Endothelial cell of coronary artery (primary cell): ENCODE data around the gene NAALAD2. TPM values are rescaled to one million over a fixed set of nuclear protein-coding genes. Genes with fewer than 3 reads are reported as not detected.

Experiments used
- total RNA-seq: library from RNA; depleted of rRNA; stranded (reverse); fragments of >200 nt; gene quantifications from 2 replicates; pipeline ENCODE4 v1.2.3, GENCODE V29; 2014

NAALAD2 gene
- under 0.01 and 0.19 TPM in 2 replicates for total RNA-seq

DNA sequence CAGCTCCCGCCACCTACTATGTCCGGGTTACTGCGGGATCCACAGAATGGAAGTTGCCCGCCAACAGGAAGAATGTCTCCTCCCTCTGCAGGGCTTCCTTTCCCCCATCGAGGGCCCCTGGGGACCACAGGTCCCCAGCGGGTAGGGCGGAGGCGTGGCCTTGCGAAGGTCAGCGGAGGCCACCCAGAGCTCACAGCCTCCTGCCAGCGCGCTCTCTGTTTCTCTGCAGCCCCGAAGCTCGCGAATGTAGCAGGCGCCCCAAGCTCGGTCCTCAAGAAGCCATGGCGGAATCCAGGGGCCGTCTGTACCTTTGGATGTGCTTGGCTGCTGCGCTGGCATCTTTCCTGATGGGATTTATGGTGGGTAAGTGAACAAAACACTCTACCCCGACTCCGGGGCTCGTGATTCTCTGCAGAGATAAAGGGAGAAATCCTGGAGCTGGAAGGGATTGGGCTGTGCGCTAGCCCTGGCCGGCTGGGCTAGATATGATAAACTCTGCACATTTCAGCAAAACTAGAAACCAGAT is at the start of gene NAALAD2:
NAALAD2 (plus strand) TSS at position 186 of the 526 bp plus-strand sequence; CDS start at position 282, 96 bp downstream.

DNA sequence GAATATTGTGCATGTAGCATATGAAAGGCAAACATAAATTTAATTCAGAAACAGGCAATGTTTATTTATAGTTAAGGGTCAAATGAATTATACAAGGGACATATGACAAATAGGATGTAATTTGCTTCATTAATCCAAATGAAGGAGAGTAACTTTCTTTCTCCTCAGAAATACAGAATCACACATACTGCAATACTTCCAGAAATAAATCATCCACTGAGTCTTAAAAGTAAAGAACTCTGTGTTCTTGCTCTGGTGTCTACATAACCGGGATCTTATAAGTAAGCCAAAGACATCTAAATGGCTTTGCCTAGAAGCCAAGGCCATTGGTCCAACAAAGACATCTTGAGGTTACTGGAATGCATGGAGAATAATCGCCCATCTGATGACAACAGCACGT is 48.8 kb upstream of the NAALAD2 start, which contains the start of gene UBTFL1:
UBTFL1 (plus strand) TSS at position 301 of the 400 bp plus-strand sequence; CDS start at position 301, 0 bp downstream.

DNA sequence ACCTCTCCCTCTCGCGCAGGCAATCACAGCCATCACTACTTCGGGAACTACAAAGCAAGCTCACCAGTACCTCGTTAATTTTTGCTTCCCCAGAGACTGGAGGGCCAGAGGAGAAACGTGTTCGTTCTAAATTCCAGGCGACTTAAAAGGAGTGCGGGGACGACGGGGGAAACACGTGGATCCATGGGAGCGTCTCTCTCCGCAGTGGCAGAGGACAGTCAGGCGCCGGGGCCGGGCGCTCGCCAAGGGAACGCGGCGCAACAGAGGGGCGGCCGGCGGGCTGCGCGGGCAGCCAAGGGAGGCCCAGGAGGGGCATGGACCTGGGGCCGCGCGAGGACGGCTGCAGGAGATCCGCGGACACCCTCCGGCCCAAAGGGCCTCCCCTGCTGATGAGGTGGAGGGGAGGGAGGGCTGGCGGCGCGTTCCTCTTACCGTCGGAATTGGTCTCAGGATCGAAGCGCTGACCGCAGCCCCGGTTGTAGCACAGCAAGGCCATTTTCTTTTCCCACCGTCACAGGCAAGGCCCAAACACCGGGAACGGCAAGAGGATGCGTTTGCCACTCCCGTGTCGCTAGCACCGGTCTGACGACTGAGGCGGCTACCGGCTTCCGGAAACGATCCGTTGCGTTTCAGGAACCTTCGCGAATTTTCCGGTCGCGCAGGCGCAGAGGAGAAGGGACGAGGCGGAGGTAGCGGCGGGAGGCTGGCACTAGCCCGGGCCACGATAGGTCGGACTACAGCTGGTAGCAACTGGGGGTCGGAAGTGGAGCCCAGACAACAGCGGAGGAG is 88.2 kb downstream of the NAALAD2 start, which contains the start of gene CHORDC1:
CHORDC1 (minus strand) TSS at position 591 of the 789 bp plus-strand sequence; CDS start at position 496, 95 bp downstream.

Other genes with a start within 250 kb of the NAALAD2 start
- not detected in 2 replicates for gene TRIM49D1, start 212.4 kb upstream of the NAALAD2 start, total RNA-seq
- gene TRIM49D2, start 210.6 kb upstream of the NAALAD2 start, total RNA-seq: not detected in 2 replicates
- not detected in 2 replicates for gene TRIM64, start 168.6 kb upstream of the NAALAD2 start, total RNA-seq
- not detected in 2 replicates for gene TRIM49C, start 103.6 kb upstream of the NAALAD2 start, total RNA-seq
- gene UBTFL1, start 48.7 kb upstream of the NAALAD2 start, total RNA-seq: not detected in 2 replicates
- gene CHORDC1, start 88.4 kb downstream of the NAALAD2 start, total RNA-seq: 43.0 and 46.7 TPM in 2 replicates